Astrocyte (in vitro differentiated cells and primary cell): ENCODE data around the gene BTN3A1.

Experiments used
- EZH2 ChIP-seq: IDR thresholded peaks from 2 replicates; pipeline ENCODE4 v1.6.1; 2012; ENCODE audit warnings: mild to moderate bottlenecking, low read length, inconsistent platforms; ENCODE audit not compliant: insufficient read depth
- TF ChIP-seq, protein P1 (sequence below): IDR thresholded peaks from 2 replicates; pipeline ENCODE4 v1.5.1; 2011; ENCODE audit warnings: low read depth, mild to moderate bottlenecking, inconsistent platforms, low read length, moderate library complexity; ENCODE audit not compliant: insufficient read depth

DNA sequence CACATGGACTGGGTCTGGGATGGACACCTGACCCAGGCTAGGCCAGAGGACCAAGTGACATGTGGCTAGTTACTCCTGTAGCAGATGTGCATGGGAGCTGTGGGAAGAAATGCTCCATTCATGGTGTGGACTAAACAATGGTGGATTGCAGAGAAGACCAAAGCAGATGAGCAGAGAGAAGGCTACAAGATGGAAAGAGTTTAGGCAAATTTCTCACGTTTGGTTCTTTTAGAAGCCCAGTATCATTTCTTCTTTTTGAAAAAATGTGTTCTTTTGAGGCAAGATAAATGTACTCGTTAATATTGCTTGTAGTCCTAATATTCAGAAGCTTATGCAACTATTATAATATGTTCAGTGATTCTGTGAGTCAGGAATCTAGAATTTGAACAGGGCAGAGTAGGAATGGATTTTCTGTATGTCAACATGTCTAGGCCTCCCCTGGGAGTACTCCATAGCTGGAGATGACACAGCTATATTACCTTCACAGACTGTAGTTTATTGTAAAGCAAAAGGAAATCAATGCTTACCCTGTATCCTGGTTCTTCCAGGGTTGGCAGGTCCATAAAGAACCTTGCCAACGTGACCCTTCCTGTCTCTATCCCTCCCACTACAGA is 53.4 kb downstream of the BTN3A1 start:
- TF ChIP-seq, protein P1, sequence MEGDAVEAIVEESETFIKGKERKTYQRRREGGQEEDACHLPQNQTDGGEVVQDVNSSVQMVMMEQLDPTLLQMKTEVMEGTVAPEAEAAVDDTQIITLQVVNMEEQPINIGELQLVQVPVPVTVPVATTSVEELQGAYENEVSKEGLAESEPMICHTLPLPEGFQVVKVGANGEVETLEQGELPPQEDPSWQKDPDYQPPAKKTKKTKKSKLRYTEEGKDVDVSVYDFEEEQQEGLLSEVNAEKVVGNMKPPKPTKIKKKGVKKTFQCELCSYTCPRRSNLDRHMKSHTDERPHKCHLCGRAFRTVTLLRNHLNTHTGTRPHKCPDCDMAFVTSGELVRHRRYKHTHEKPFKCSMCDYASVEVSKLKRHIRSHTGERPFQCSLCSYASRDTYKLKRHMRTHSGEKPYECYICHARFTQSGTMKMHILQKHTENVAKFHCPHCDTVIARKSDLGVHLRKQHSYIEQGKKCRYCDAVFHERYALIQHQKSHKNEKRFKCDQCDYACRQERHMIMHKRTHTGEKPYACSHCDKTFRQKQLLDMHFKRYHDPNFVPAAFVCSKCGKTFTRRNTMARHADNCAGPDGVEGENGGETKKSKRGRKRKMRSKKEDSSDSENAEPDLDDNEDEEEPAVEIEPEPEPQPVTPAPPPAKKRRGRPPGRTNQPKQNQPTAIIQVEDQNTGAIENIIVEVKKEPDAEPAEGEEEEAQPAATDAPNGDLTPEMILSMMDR, result no peak
- TF ChIP-seq EZH2, result no peak
